ENCODE results near the gene RPF1.
"Not testable (repeated sequence)": the region's sequence is repeated elsewhere in the genome, so short reads cannot be mapped to it uniquely, and the experiment has no call there.

The RPF1 gene

DNA sequence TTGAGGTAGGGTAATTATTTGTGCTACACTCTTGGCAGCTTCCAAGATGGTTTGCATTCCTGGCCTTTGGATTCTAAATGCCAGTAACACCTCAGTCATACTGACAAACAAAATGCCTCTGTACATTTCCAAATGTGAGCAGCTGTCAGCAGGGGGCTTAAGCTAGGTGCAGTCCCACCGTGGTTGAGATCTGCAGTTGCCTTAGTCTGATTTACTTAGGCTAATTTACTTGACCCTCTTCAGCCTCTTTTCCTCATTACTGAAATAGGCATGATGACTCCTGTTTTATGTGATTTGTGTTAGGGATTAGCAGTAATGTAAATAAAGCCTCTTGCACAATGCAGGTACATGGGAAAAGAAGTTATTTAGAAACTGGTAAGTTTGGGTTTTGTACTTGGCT is 13.7 kb downstream of the RPF1 start:
- no peak for DNase-seq

DNA sequence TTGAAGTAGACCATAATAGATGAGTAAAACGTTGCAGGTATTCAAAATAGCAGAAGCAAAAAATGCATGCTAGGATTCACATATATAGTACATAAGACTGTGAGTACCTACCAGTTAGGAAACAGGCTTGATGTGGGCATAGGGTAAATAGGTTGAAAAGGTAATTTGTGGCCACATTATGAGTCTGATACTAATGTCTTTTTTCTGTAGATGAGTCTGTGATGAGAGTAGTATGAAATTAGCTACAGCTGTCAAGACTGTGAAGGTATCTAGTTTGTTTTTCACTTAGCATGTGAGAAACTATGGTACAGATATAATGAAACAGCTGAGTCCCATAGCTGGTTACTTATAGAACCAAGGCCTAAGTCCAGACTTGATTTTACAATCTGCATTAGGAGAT is 14.7 kb downstream of the RPF1 start:
- DNase-seq: no peak

GRCh38 chr1:84496498-84496897 is 17.4 kb downstream of the RPF1 start:
- DNase-seq: no peak

DNA sequence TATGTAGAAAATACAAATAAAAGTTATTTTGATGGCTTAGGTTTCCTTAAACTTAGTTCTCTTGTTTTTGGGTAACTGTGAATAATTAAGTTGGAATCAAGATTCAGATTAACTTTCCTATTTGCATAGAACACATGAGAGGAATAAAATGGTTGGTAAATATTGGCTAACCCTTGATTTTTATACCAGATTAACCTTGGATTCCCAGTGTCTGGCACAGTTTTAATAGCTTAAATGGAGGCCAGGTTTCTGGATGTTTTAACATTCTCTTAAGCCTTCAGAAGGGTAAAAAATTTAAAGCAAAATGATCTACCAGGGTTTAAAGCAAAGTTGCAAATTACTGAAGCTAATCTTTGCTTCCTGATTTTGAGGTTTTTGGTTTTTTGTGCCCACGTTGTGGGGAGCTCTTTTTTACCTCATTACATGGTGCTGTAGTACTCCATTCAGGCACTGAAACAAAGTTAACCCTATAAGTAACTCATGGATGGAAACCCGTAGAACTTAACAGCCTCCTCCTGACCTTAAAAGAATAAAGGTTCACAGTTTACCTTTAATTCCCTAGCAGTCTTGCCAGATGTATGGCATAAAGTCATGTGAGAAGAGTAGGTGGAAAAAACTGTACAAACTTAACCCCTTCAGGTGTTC is 18.7 kb downstream of the RPF1 start:
- no peak for DNase-seq

GRCh38 chr1:84502927-84503326 is 23.9 kb downstream of the RPF1 start:
- no peak for DNase-seq

- peak; percentile 61 for DNase-seq
Measured at GRCh38 chr1:84504580-84505492, 25.8 kb downstream of the RPF1 start.

DNA sequence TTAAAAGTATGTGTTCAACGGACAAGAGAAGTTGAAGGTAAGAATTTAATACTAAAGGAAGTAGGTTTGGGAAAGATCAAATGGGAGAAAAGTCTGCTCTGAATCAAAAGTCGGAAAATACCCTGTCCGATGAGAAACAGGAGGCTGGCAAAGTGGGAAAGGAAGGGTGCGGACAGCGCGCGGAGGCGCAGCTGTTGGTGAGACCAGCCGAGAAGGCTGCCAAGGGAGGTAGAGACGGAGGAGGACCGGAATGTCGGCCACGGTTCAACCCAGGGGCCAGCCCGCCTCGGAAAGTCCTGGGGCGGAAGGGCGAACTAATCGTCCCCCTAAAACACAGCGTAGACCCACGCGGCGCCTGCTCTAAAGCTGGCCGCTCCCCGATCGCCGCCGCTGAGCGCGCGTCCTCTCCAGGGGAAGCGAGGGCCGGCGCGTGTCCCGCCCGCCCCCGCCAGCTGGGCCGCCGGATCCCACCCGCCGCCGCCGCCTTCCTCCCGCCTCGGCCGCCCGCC is 26.5 kb downstream of the RPF1 start:
- DNase-seq: no peak

- DNase-seq: peak; percentile 97
Measured at GRCh38 chr1:84506002-84506728, 27.1 kb downstream of the RPF1 start, which contains the start of the genes GNG5 and SPATA1. GNG5 (minus strand) TSS chr1:84506581; CDS start chr1:84506091, 490 bp downstream. SPATA1 (plus strand) TSS chr1:84506386; CDS start chr1:84516360, 9,974 bp downstream.

GRCh38 chr1:84506729-84507453 is 27.8 kb downstream of the RPF1 start:
- DNase-seq: no peak

- DNase-seq: not testable (repeated sequence)
Measured at GRCh38 chr1:84507887-84508286, 28.8 kb downstream of the RPF1 start.

DNA sequence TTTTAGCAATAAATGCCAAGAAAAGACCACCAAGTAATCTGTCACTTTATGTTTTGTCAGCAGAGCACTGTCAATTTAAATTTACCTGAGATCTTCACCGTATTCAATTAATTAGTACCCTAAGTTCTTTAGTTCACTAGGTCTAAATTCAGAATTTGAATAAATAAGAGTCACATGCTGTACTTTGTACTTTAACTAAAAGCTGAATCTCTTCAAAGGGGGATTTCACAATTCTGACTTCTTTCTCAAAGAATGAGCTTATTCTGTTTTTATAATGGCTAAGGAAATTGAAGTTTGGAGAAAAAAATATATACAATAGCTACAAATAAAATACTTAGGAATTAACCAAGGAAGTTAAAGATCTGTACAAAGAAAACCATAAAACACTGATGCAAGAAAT is 29.4 kb downstream of the RPF1 start:
- no peak for DNase-seq

GRCh38 chr1:84509029-84509428 is 30.0 kb downstream of the RPF1 start:
- DNase-seq: no peak

DNA sequence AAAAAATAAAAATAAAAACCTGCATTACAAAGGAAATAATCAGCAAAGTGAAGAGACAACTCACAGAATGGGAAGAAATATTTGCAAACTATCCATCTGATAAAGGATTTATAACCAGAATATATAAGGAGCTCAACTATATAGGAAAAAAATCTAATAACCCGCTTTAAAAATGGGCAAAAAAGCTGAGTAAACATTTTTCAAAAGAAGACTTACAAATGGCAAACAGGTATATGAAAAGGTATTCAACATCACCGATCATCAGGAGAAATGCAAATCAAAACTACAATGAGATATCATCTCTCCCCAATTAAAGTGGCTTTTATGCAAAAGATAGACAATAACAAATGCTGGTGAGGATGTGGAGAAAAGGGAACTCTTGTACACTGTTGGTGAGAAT is 31.1 kb downstream of the RPF1 start:
- no peak for DNase-seq

- no peak for DNase-seq
Measured at GRCh38 chr1:84510668-84511067, 31.6 kb downstream of the RPF1 start.

GRCh38 chr1:84524590-84524989 is 45.5 kb downstream of the RPF1 start:
- no peak for DNase-seq

- DNase-seq: no peak
Measured at GRCh38 chr1:84525779-84526178, 46.7 kb downstream of the RPF1 start.

DNA sequence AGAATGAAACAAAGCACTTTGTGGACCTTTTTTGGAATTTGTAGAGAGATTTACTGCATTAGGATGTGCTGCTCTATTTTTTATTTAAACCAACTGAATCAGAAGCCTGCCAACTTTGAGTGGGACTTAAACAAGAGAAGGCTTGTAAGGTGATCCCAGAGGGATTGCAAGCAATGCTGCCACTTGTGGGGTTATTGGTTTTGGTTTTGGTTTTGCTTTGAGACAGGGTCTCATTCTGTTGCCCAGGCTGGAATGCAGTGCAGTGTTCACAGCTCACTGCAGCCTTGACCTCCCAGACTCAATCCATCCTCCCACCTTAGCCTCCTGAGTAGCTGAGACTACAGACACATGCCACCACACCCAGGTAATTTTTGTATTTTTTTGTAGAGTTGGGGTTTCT is 59.5 kb downstream of the RPF1 start:
- no peak for DNase-seq

- DNase-seq: no peak
Measured at GRCh38 chr1:84539972-84540371, 60.9 kb downstream of the RPF1 start.

- peak; percentile 9 for DNase-seq
Measured at GRCh38 chr1:84540759-84541158, 61.7 kb downstream of the RPF1 start.

- no peak for DNase-seq
Measured at GRCh38 chr1:84541679-84542078, 62.6 kb downstream of the RPF1 start.

All from fibroblast of skin of scalp (primary cell).